ENCODE measurements around the gene ZNF350.
A peak's percentile ranks its signal among the peaks of the same experiment; 100 is the strongest.
"Not testable (repeated sequence)": the region's sequence is repeated elsewhere in the genome, so short reads cannot be mapped to it uniquely, and the experiment has no call there.

ZNF350 gene

DNA sequence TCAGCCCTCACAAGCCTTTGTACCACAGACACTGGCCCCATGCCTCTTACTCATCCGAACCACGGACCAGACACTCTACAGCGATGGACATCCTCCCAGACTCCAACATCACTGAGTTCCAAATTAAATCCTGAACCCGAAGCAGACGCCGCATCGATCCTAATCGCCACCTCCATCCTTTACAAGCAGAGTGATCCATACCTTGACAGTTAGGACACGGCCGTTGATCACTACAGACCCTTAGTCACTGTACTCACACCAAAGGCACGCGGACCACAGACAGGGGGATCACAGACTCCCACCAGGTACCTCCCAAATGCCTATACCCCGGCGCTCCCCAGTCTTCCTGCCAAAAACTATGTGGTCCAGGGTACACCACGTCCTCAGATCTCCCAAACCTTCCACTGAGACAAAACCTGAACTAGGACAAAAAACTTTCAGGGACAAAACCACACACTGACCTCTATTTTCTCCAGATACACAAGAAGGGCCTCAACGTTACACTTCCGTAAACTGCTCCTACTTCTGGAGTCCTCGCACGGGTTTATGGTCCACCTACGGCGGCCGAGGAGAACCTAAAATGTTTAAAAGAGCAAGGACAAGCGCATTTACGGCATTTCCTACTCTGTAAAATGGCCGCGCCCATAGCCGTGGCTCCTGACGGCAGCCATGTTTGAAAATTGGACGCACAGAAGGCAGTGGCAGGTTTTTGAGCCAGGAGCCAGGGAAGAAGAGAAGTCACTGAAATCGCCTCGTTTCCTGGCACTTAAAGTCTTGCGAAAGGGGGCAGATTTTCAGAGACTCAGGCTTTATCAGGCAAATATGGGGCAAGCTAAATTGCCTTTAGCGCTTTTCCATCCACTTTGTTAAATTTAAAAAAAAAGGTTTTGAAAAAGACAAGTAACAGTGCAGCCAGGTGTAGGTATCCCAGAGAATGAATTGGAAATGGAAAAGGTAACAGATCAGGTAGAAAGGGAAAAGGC is at the start of gene ZNF350:
Gene ZNF350, minus strand, starts transcription at position 532 of the 983 bp plus-strand sequence. CDS start 12,480 bp downstream, outside the sequence.
- peak; percentile 64 for DNase-seq

DNA sequence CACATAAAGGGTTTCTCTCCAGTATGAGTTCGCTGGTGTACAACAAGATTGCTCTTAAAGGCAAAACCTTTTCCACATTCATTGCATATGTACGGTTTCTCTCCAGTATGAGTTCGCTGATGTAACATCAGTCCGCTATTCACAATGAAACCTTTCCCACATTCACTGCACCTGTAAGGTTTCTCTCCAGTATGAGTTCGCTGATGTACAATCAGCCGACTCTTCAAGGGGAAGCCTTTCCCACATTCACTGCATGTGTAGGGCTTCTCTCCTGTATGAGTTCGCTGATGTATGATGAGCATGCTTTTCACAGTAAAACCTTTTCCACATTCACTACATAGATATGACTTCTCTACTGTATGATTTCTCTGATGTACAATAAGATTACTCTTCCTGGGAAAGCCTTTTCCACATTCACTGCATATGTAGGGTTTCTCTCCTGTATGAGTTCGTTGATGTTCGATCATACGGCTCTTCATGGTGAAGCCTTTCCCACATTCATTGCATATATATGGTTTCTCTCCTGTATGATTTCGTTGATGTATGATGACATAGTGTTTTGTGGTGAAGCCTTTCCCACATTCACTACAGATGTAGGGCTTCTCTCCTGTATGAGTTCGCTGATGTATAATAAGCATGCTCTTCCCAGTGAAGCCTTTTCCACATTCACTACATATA is 47.5 kb upstream of the ZNF350 start:
- DNase-seq: no peak

DNA sequence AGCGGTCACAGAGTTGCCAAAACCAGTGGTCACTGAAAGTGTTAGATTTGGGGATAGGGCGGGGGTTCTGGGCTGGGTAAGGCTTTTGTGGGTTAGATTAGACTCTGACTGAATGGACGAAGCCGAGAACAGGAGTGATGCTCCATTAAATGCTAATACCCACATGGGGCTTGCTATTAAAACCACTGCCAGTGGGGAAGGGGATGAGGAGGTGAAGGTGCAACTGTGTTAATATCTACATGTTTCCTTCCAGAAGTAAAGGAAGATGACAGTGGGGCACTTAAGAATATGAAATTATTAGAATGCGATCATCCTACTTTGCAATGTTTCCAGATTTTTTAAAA is 42.1 kb upstream of the ZNF350 start:
- no peak for DNase-seq

DNA sequence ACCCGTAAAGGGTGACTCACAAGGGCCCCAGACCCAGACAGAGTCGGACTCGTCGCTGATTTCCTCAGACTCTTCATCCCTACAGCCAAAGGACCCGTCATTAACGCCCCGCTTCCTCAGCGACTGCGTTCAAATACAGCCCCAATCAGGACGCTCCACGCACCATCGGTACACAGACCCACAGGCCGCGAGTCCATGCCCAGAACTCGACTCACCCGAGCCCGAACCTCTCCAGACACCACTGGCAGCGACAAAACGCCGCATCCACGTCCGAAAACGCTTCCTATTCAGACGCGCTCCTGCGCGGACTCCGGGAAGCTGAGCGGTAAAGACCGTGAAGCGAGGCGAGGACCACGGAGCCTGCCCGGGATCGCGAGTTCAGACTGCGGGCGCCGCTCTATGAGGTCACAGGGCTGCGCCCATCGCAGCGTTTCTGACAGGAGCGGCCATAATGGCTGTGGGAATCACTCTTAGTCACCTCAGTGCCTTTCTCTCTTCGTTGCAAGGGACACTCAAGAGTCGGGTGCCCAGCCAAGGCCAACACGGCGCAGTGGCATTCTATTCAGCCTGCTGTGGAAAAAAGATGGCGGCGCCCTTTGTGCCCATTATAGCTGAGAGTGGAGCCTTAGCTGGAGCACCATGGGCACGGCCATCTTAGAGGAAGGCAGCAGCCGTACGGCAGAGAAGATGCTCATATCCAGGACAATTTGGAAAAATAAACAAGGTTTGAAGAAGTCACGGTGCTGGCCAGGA is 41.6 kb upstream of the ZNF350 start, which contains the start of gene ZNF614:
Gene ZNF614, minus strand, starts transcription at position 353 of the 753 bp plus-strand sequence. CDS start 2,634 bp downstream, outside the sequence.
- DNase-seq: no peak

DNA sequence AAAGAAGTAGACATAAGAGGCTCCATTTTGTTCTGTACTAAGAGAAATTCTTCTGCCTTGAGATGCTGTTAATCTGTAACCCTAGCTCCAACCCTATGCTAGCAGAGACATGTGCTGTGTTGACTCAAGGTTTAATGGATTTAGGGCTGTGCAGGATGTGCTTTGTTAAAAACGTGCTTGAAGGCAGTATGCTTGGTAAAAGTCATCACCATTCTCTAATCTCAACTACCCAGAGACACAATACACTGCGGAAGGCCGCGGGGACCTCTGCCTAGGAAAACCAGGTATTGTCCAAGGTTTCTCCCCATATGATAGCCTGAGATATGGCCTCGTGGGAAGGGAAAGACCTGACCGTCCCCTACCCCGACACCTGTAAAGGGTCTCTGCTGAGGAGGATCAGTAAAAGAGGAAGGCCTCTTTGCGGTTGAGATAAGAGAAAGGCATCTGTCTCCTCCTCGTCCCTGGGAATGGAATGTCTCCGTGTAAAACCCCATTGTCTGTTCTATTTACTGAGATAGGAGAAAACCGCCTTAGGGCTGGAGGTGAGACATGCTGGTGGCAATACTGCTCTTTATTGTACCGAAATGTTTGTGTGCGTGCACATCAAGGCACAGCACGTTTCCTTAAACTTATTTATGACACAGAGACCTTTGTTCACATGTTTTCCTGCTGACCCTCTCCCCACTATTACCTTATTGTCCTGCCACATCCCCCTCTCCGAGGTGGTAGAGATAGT is 39.8 kb upstream of the ZNF350 start:
- DNase-seq: not testable (repeated sequence)

DNA sequence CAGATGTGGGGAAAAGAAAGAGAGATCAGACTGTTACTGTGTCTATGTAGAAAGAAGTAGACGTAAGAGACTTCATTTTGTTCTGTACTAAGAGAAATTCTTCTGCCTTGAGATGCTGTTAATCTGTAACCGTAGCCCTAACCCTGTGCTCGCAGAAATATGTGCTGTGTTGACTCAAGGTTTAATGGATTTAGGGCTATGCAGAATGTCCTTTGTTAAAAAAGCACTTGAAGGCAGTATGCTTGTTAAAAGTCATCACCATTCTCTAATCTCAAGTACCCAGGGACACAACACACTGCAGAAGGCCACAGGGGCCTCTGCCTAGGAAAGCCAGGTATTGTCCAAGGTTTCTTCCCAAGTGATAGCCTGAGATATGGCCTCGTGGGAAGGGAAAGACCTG is 37.8 kb upstream of the ZNF350 start:
- not testable (repeated sequence) for DNase-seq

DNA sequence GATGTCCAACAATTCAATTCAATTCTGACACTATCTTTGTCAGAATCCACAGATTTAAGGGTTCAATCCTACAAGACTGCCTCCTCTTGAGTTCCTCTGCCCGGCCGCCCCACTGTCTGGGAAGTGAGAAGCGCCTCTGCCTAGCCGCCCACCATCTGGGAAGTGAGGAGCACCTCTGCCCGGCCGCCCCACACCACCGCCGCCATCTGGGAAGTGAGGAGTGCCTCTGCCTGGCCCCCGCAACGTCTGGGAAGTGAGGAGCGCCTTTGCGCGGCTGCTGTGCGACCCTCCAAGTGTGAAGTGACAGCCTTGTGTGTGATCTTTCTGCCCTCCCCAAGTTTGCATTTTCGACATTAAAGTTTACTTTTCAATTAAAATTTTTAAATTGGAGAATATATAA is 35.6 kb upstream of the ZNF350 start:
- no peak for DNase-seq

DNA sequence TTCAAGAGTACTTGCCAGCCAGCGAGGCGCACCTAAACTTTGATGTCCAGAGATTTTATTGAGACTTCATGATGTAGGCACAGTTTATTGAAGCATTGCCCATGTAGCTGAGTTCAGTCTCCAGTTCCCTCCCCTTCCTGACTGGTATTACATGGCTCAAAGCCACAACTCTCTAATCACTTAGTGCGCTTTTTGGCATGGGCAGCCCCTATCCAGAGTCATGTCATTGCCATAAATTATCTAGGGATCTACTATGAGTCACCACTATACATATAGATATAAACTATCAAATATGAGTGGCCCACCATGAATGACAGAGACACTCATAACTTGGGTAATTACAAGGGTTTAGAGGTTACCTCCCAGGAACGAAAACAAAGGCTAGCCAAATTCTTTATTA is 33.9 kb upstream of the ZNF350 start:
- DNase-seq: no peak

DNA sequence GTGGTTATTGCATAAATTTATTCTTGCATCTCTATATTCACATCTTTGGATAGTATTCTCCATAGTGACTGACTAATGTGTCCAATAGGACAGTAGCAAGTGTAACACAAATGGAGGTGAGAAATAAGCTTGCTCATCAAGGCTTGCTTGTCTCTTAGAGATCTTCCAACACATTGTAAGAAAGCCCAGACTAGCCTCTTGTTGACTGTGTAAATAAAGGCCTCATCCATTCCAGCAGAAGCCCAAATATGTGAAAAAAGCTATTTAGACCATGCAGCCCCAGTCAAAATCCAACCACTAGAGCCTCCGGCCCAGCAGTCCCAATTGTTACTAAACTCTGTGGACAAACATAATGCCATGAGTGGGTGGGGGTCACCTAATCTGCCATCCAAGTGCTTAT is 24.0 kb upstream of the ZNF350 start:
- no peak for DNase-seq

DNA sequence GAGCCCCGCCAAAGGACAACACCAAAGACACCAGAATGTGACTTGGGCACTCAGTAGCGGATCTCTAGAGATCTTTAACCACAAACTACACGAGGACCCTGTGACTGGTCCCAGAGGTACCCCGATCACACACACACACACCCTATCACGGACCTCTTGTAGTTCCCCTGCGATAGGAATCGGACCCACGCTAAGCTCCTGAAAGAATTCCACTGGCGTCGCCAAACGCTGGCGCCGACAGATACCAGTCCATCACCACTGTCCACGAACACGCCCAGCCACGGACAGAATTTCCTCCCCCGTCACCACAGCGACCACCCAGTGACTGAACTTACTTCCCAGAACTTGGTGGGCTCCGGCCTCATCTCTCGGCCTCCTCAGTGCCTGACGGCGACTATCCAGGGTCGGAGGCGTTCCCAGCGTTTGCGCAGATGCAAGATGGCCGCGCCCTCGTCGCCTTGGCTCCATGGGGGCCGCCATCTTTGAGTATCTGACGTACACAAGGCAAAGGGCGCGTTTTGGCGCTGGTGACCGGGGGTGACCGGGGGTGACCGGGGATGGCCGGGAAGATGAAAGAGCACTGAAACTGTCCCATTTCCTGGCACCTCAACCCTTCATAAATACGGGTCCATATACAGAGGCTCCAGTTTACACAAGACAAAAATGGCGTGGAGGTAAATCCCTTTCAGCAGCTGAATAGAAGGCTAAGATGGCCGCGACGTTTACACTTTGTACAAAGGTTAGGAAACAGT is 21.3 kb upstream of the ZNF350 start, which contains the start of gene ZNF615:
Gene ZNF615, minus strand, starts transcription at position 406 of the 752 bp plus-strand sequence. CDS start 4,500 bp downstream, outside the sequence.
- peak; percentile 66 for DNase-seq

DNA sequence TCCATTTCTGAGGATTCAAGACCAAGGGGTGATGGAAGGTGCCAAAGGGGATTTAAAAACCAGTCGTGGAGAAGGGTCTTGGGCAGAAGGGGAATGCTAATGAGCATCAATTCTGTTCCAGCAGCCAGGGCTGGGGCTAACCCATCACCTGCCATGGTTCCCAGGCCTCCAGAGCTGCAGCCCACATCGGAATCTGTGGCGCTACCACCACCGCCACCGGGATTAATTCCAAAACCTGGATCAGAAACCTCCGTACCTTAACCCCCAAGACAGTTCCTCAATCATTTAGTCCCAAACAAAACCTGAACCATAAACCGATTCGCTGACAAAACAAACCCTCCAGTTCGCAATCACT is 20.8 kb upstream of the ZNF350 start:
- DNase-seq: no peak

DNA sequence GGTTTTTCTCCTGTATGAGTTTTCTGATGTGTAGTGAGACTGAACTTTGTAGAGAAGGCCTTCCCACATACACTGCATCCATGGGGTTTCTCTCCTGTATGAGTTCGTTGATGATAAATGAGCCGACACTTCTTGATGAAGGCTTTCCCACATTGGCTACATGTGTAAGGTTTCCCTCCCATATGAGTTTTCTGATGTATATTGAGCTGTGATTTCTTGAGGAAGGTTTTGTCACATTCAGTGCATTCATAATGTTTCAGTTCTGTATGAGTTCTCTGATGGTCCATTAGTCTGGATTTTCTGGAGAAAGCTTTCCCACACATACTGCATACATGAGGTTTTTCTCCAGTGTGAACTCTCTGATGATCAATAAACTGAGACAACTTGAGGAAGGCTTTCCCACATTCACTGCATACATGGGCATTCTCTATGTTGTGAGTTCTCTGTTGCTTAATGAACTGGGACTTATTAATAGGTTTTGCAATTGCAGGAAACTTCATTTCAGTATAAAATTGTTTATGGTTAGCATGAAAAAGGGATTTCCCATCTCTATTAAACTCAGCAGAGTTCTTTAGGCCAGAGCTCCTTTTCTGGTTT is 7.5 kb upstream of the ZNF350 start:
- no peak for DNase-seq

DNA sequence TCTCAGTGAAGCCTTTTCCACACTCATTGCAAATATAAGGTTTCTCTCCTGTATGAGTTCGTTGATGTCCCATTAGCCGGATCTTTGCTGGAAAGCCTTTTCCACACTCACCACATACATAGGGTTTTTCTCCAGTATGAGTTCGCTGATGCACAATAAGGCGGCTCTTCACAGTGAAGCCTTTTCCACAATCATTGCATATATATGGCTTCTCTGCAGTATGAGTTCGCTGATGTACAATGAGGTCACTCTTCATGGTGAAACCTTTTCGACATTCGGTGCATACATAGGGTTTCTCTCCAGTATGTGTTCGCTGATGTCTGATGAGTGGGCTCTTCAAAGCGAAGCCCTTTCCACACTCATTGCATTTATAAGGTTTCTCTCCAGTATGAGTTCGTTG is 6.8 kb upstream of the ZNF350 start:
- no peak for DNase-seq

DNA sequence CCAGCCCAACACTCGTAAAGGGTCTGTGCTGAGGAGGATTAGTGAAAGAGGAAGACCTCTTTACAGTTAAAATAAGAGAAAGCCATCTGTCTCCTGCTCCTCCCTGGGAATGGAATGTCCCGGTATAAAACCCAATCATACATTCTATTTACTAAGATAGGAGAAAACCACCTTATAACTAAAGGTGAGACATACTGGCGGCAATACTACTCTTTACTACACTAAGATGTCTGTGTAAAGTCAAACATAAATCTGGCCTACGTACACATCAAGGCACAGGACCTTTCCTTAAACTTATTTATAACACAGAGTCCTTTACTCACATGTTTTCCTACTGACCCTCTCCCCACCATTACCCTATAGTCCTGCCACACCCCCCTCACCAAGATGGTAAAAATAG is 3.3 kb downstream of the ZNF350 start:
- DNase-seq: no peak

DNA sequence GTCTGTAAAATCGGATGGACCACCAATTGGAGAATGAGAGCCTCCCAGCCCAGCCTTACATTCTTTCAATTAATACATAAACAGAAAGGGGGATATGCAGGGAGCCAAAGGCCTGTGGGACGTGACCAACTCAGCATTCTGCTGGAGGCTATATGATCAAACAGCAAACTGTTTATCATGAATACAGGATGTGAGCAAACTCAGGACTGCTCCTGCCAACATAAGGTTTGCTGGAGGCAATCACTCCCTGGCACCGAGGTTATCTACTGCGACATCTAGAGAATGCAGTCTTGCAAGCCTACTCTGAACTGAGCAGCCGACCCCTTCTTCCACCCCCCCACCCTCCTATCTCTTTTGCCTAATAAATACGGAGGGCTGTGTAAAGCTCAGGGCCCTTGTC is 5.7 kb downstream of the ZNF350 start:
- not testable (repeated sequence) for DNase-seq

DNA sequence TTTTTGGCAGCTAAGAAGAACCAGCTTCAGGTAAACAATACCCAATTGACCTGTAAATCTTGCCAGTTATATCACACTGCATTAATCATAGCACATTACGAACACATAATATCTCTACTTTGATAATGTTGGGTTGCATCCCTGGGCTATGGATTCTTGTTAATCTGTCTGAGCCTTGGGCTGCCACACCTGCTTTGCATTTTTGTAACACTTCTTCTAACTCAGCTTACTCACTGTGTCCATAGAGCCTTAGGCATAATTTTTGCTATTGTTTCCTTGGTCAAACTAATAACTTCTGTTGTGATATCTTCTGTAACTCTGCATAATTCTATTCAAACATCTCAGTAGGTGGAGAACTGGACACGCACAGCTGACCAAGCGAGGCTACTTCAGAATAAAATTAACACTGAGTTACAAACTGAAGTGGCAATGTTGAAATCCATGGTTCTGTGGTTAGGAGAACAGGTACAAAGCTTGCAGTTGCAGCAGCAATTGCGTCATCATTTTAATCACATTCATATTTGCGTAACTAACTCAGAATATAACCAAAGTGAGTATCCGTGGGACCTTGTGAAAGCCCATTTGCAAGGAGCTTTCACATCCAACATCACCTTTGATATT is 6.4 kb downstream of the ZNF350 start:
- DNase-seq: no peak

DNA sequence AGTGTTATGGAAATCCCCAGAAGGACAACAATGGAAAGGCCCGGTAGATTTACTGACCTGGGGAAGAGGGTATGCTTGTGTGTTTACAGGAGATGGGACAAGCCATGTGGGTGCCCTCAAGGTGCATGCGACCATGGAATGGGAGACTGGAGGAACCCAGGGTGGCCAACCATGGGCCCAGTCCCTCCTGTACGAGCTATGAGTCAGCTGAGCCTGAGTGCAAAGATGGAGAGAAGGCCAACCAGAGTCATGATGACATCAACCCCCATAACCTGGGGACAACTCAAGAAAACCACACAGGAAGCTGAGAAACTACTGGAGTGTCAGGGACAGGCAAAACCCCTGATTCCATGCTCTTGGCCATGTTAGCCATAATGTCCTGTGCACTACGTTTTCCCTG is 7.8 kb downstream of the ZNF350 start:
- no peak for DNase-seq

DNA sequence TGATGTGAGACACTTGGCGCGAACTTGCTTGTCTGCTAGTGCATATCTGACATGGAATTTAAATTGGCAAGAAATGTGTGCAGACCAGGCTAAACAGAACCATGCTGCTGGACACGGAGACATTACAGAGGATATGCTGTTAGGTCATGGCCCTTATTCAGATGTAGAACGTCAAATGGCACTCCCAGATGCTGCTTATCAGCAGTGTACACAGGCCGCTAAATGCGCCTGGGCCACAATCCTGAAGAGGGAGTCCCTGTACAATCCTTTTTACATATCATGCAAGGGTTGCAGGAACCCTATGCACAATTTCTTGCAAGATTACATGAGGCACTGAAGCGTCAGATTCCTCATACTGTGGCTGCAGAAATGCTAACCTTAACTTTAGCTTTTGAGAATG is 9.3 kb downstream of the ZNF350 start:
- no peak for DNase-seq

DNA sequence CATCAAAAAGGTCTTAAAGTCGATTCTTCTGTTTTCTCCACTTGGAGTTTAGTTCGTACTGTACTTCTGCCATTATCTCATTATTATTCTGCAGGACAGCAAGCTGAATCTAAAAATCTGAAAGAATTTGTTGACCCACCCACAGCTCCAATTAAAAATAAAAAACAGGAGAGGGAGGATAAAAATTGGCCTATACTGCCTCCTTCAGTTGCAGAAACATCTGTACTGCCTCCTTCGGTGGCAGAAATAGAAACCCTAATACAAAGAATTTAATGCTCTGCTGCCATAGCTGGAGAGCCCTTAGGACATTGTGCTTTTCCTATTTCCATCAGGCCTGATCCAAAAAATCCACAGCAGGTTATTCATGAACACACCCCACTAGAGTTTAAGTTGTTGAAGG is 9.8 kb downstream of the ZNF350 start:
- DNase-seq: no peak

DNA sequence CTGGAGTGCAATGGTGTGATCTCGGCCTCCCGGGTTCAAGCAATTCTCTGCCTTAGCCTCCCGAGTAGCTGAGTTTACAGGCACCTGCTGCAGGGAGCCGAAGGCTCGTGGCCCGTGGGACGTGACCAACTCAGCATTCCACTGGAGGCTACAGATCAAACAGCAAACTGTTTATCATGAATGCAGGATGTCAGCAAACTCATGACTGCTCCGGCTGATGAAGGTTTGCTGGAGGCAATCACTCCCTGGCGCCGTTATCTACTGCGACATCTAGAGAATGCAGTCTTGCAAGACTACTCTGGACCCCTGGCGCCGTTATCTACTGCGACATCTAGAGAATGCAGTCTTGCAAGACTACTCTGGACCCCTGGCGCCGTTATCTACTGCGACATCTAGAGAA is 10.9 kb downstream of the ZNF350 start:
- DNase-seq: not testable (repeated sequence)

DNA sequence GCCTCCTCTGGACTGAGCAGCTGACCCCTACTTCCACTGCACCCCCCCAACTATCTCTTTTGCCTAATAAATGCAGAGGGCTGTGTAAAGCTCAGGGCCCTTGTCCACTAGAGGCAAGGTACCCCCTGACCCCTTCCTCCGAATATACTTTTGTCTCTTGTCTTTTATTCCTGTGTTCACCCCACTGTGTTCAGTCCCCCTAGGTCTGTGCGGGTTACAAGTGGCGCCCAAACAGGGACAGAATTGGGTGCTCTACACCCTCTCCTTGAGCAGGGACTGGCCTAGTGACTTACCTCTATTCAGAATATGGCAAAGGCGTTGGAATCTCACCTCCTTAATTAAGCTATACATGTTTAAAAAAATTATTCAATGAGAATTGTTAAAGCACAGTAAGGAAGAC is 15.0 kb downstream of the ZNF350 start:
- no peak for DNase-seq
